HEK293T (cell line): ENCODE results near the gene HAUS3.

ENCODE experiments used
- BHLHE40 ChIP-seq: fragments of 450-650 bp; IDR thresholded peaks from 2 replicates; pipeline ENCODE4 v1.6.1; 2016; ENCODE audit warnings: mild to moderate bottlenecking, moderate library complexity, borderline replicate concordance
- ELF4 ChIP-seq: fragments of 450-650 bp; IDR thresholded peaks from 2 replicates; pipeline ENCODE4 v1.6.1; 2017; ENCODE audit warnings: antibody characterized with exemption
- HDGF ChIP-seq: fragments of 450-650 bp; IDR thresholded peaks from 2 replicates; pipeline ENCODE4 v1.6.1; 2017; ENCODE audit warnings: antibody characterized with exemption, borderline replicate concordance
- L3MBTL2 ChIP-seq: fragments of 450-650 bp; conservative IDR thresholded peaks from 2 replicates; pipeline ENCODE4 v1.6.1; 2016; ENCODE audit warnings: mild to moderate bottlenecking
- SUZ12 ChIP-seq: fragments of 450-650 bp; IDR thresholded peaks from 2 replicates; pipeline ENCODE4 v1.6.1; 2016; ENCODE audit warnings: mild to moderate bottlenecking
- TARDBP ChIP-seq: fragments of 450-650 bp; IDR thresholded peaks from 2 replicates; pipeline ENCODE4 v1.6.1; 2016

DNA sequence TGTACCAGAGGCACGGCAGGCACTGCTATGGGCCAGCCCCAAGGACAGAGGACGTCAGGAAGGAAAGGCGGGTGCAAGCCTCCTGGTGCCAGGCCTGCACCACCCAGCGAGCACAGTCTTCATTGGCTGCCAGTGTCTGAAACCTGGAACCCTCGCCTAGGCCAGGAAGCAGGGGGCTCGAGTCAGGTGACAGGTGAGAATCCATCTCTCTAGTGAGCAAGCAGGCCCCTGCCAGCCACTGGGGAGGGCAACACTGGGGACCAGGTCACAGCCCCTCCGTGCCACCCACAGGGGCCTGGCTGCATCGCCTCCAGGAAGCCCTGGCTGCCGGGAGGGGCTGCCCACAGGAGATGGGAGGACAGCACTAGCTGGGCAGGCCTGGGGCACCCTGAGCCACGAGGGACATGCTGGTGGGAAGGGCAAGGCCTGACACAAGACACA, 6.9 kb upstream of the HAUS3 start:
- TF ChIP-seq ELF4 = no peak
- TF ChIP-seq HDGF = no peak
- no peak for TF ChIP-seq SUZ12
- no peak for TF ChIP-seq BHLHE40
- no peak for TF ChIP-seq L3MBTL2
- TF ChIP-seq TARDBP = no peak
